NCI-H128 (cell line): ENCODE data around the gene EDC3.

ENCODE experiments used
- DNase-seq: peaks from one replicate; lab custom pipeline; 2025; ENCODE audit not compliant: unreplicated experiment; lab: John Stamatoyannopoulos, UW

The EDC3 gene

GRCh38 chr15:74585191-74585590 is 110.6 kb downstream of the EDC3 start:
- no peak for DNase-seq

DNA sequence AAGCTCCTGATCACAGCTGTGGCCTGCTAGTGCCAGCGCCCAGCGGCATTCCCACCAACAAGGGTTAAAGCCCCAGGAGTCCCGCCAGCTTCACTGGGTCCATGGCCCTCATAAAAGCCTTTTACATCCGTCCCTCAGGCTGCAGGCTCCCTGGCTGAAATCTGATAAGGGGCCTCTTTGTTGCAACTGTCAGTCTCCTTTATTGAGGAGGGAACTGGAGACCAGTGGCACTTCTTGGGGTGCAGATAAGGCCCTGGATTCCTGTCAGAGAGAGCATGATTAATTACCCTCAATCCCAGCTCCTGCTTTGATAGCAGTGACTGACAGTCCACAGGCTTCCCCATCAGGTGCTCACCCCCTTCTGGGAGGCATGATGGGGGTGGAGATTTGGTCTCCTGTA is 111.0 kb downstream of the EDC3 start:
- DNase-seq = no peak

GRCh38 chr15:74584204-74584603 is 111.6 kb downstream of the EDC3 start:
- DNase-seq = no peak
